Stimulated activated CD4-positive, alpha-beta T cell treated with anti-CD3 and anti-CD28 coated beads, TNF-alpha, amount 100 ng/mL, for 24 hours (primary cell): ENCODE measurements around the gene ILDR2.

ENCODE experiments used
- DNase-seq, 3 experiments: peaks; one replicate each; pipeline ENCODE4 v3.0.0-alpha.2; 2020; ENCODE audit warnings: low read depth in 3 of 3

The ILDR2 gene

GRCh38 chr1:166975361-166976129 lies at the start of gene ILDR2:
TSS of gene ILDR2 (minus strand) at chr1:166975540. CDS start at chr1:166975268, 272 bp downstream.
- peak; percentile 43 to 77 (median 48) for DNase-seq

GRCh38 chr1:167022384-167022783 lies 47.0 kb upstream of the ILDR2 start:
- no peak for DNase-seq

GRCh38 chr1:167016100-167016750 lies 40.9 kb upstream of the ILDR2 start:
- DNase-seq, result no peak

GRCh38 chr1:167013108-167013929 lies 38.0 kb upstream of the ILDR2 start:
- DNase-seq, result no peak

GRCh38 chr1:167012570-167012969 lies 37.2 kb upstream of the ILDR2 start:
- DNase-seq, result no peak

GRCh38 chr1:167011560-167012191 lies 36.3 kb upstream of the ILDR2 start:
- DNase-seq, result no peak

- no peak for DNase-seq
Measured at GRCh38 chr1:167003711-167004110, 28.4 kb upstream of the ILDR2 start.

- no peak for DNase-seq
Measured at GRCh38 chr1:167002354-167002753, 27.0 kb upstream of the ILDR2 start.

GRCh38 chr1:167000546-167000945 lies 25.2 kb upstream of the ILDR2 start:
- DNase-seq, result no peak

GRCh38 chr1:166999500-167000055 lies 24.2 kb upstream of the ILDR2 start:
- no peak for DNase-seq

- no peak for DNase-seq
Measured at GRCh38 chr1:166999075-166999474, 23.7 kb upstream of the ILDR2 start.

- no peak for DNase-seq
Measured at GRCh38 chr1:166988974-166989515, 13.7 kb upstream of the ILDR2 start, which contains the start of gene MAEL. TSS of gene MAEL (plus strand) at chr1:166989280. CDS start at chr1:166989353, 73 bp downstream.

- DNase-seq, result no peak
Measured at GRCh38 chr1:166981589-166981988, 6.2 kb upstream of the ILDR2 start.

- DNase-seq, result no peak
Measured at GRCh38 chr1:166980818-166981217, 5.5 kb upstream of the ILDR2 start.

- DNase-seq, result no peak
Measured at GRCh38 chr1:166980383-166980782, 5.0 kb upstream of the ILDR2 start.

GRCh38 chr1:166978821-166979220 lies 3.5 kb upstream of the ILDR2 start:
- DNase-seq, result no peak

- DNase-seq, result no peak
Measured at GRCh38 chr1:166977951-166978350, 2.6 kb upstream of the ILDR2 start.

- peak in 2 of 3 experiments; percentile 8 to 38 for DNase-seq
Measured at GRCh38 chr1:166974647-166975345, 544 bp downstream of the ILDR2 start.

GRCh38 chr1:166972826-166973225 lies 2.5 kb downstream of the ILDR2 start:
- DNase-seq, result no peak

GRCh38 chr1:166972193-166972592 lies 3.1 kb downstream of the ILDR2 start:
- no peak for DNase-seq

GRCh38 chr1:166971252-166971651 lies 4.1 kb downstream of the ILDR2 start:
- no peak for DNase-seq
